Measurements from ENCODE around the gene TNFAIP8L2. TPM values are rescaled to one million over a fixed set of nuclear protein-coding genes. Genes with fewer than 3 reads are reported as not detected.
"Not testable (repeated sequence)": the region's sequence is repeated elsewhere in the genome, so short reads cannot be mapped to it uniquely, and the experiment has no call there.

Gene TNFAIP8L2
- total RNA-seq, 1 experiment from 2014 or later, result 0.14 TPM

- Histone ChIP-seq H3K4me3 (ENCODE audit: insufficient read depth, low read depth, low read length) (no peak overlapping the region), H3K36me3 (replicated peaks; ENCODE audit: control insufficient read depth, insufficient read depth, low read length) (no peaks in the 10 kb centered on the region), H3K27me3 (ENCODE audit: control insufficient read depth, insufficient read depth, low read length) (no peaks in the 10 kb centered on the region)
- no peak for DNase-seq
Measured at GRCh38 chr1:151192047-151192446, 35.6 kb downstream of the TNFAIP8L2 start.

DNA sequence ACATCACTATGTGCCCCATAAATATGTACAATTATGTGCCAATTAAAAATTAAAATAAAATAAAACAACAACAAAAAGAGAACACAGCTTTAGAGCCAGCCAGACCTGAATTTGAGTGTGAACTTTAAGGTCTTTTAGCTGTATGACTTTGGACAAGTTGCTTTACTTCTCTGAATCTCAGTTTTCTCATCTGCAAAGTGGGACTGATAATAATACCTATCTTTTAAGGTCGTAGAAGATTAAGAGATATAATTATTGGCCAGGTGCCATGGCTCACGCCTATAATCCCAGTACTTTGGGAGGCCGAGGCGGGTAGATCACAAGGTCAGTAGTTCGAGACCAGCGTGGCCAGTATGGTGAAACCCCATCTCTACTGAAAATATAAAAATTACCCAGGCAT is 36.9 kb downstream of the TNFAIP8L2 start:
- Histone ChIP-seq H3K36me3 (replicated peaks; ENCODE audit: control insufficient read depth, insufficient read depth, low read length) (no peaks in the 10 kb centered on the region), H3K4me3 (ENCODE audit: insufficient read depth, low read depth, low read length) (no peak overlapping the region), H3K27me3 (ENCODE audit: control insufficient read depth, insufficient read depth, low read length) (no peaks in the 10 kb centered on the region)
- DNase-seq, result no peak

DNA sequence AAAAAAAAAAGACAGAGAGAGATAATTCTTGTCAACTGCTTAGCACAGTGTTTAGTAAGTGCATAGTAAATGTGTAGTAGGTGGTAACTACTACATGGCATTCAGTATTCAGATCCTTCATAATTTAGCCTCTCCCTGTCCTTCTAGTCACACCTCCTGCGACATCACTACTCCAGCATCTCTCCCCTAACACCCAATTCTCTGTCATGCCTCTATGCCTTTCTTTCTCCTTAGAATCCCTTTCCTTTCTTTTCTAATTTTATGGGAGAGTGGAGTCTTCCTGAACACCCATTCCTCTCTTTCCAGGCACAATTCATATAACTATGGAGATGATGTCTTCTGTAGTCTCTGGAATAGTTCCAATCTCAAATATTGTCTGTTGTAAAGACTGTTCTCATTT is 37.4 kb downstream of the TNFAIP8L2 start:
- Histone ChIP-seq H3K36me3 (replicated peaks; ENCODE audit: control insufficient read depth, insufficient read depth, low read length) (no peaks in the 10 kb centered on the region), H3K27me3 (ENCODE audit: control insufficient read depth, insufficient read depth, low read length) (no peaks in the 10 kb centered on the region), H3K4me3 (ENCODE audit: insufficient read depth, low read depth, low read length) (no peak overlapping the region)
- DNase-seq, result no peak

- H3K27me3 ChIP-seq (ENCODE audit: control insufficient read depth, insufficient read depth, low read length); H3K36me3 ChIP-seq (replicated peaks; ENCODE audit: control insufficient read depth, insufficient read depth, low read length); DNase-seq; H3K4me3 ChIP-seq (ENCODE audit: insufficient read depth, low read depth, low read length): not testable (repeated sequence)
Measured at GRCh38 chr1:151194894-151195594, 38.6 kb downstream of the TNFAIP8L2 start.

- Histone ChIP-seq H3K4me3 (ENCODE audit: insufficient read depth, low read depth, low read length) (no peak overlapping the region), H3K27me3 (ENCODE audit: control insufficient read depth, insufficient read depth, low read length) (no peaks in the 10 kb centered on the region), H3K36me3 (replicated peaks; ENCODE audit: control insufficient read depth, insufficient read depth, low read length) (no peaks in the 10 kb centered on the region)
- peak; percentile 66 for DNase-seq
Measured at GRCh38 chr1:151196292-151196800, 39.9 kb downstream of the TNFAIP8L2 start.

- peak; percentile 35 for DNase-seq
- H3K27me3 ChIP-seq (ENCODE audit: control insufficient read depth, insufficient read depth, low read length), result no peaks in the 10 kb centered on the region
- peak overlapping the region; percentile 93 for H3K4me3 ChIP-seq (ENCODE audit: insufficient read depth, low read depth, low read length)
- H3K36me3 ChIP-seq (replicated peaks; ENCODE audit: control insufficient read depth, insufficient read depth, low read length), result peaks cover 3% of the 10 kb centered on the region
Measured at GRCh38 chr1:151197863-151198253, 41.4 kb downstream of the TNFAIP8L2 start.

DNA sequence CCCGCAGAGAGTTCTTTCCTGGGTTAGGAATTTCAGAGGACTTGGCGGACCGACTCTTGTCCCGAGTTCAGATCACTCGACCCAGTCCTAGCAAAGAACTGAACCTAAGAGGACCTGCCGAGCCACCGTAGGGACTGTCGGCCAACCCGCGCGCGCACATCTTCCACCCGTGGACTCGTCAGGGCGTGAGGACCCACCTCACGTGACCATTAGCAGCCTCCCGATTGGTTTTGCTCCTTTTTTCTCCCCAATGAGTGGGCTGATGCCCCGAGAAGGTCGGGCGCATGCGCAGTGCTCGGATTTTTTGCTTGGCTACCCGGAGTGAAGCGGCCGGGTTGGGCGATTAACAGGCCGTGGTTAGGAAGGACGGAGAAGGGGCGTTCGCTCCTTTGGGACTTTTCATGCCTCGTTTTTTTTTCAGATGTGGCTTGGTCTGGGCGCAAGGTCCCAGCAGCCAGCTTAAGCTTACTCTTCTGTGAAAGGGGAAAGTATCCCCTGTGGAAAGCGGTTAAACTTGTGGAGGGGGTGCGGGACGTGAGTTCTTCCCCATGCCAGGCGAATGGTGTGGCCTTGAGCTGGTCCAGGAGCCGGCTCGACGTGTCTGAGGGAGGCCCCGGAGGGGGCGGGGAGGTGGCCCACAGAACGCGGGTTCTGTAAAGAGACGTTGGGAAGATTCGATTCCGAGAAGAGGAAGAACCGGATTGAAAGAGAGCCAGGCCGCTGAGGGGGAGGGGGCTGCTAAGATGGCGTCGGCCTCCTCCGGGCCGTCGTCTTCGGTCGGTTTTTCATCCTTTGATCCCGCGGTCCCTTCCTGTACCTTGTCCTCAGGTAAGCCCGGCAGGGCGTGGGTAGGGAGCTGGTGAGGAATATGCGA is 42.0 kb downstream of the TNFAIP8L2 start, which contains the start of gene PIP5K1A:
TSS of gene PIP5K1A (plus strand) at position 299 of the 874 bp plus-strand sequence. CDS start at position 744, 445 bp downstream.
- H3K36me3 ChIP-seq (replicated peaks; ENCODE audit: control insufficient read depth, insufficient read depth, low read length), result peaks cover 5% of the 10 kb centered on the region
- DNase-seq, result peak; percentile 99
- H3K27me3 ChIP-seq (ENCODE audit: control insufficient read depth, insufficient read depth, low read length), result no peaks in the 10 kb centered on the region
- H3K4me3 ChIP-seq (ENCODE audit: insufficient read depth, low read depth, low read length), result peak within 1 kb of the TSS; percentile 93

- peak; percentile 38 for DNase-seq
- Histone ChIP-seq H3K4me3 (ENCODE audit: insufficient read depth, low read depth, low read length) (peak overlapping the region; percentile 93), H3K27me3 (ENCODE audit: control insufficient read depth, insufficient read depth, low read length) (no peaks in the 10 kb centered on the region), H3K36me3 (replicated peaks; ENCODE audit: control insufficient read depth, insufficient read depth, low read length) (peaks cover 5% of the 10 kb centered on the region)
Measured at GRCh38 chr1:151199873-151200581, 43.6 kb downstream of the TNFAIP8L2 start.

- H3K36me3 ChIP-seq (replicated peaks; ENCODE audit: control insufficient read depth, insufficient read depth, low read length); H3K4me3 ChIP-seq (ENCODE audit: insufficient read depth, low read depth, low read length); H3K27me3 ChIP-seq (ENCODE audit: control insufficient read depth, insufficient read depth, low read length); DNase-seq: not testable (repeated sequence)
Measured at GRCh38 chr1:151205381-151205965, 49.0 kb downstream of the TNFAIP8L2 start.

Other genes with a start within 250 kb of the TNFAIP8L2 start
- gene SETDB1, start 230.3 kb upstream of the TNFAIP8L2 start, total RNA-seq (2014; rRNA removed; shearing (Covaris generic)), result 67.9 and 74.9 TPM in 2 replicates
- 248 and 297 TPM in 2 replicates for gene CERS2, start 181.8 kb upstream of the TNFAIP8L2 start, total RNA-seq (2014; rRNA removed; shearing (Covaris generic))
- gene ANXA9, start 174.4 kb upstream of the TNFAIP8L2 start, total RNA-seq (2014; rRNA removed; shearing (Covaris generic)), result 0.62 and 1.6 TPM in 2 replicates
- 12.6 and 18.4 TPM in 2 replicates for gene MINDY1, start 149.7 kb upstream of the TNFAIP8L2 start, total RNA-seq (2014; rRNA removed; shearing (Covaris generic))
- gene PRUNE1, start 148.2 kb upstream of the TNFAIP8L2 start, total RNA-seq (2014; rRNA removed; shearing (Covaris generic)), result 33.5 and 36.3 TPM in 2 replicates
- gene BNIPL, start 120.1 kb upstream of the TNFAIP8L2 start, total RNA-seq (2014; rRNA removed; shearing (Covaris generic)), result 0.48 and 0.96 TPM in 2 replicates
- gene C1orf56, start 108.9 kb upstream of the TNFAIP8L2 start, total RNA-seq (2014; rRNA removed; shearing (Covaris generic)), result 4.7 and 5.9 TPM in 2 replicates
- gene CDC42SE1, start 97.0 kb upstream of the TNFAIP8L2 start, total RNA-seq (2014; rRNA removed; shearing (Covaris generic)), result 72.1 and 78.6 TPM in 2 replicates
- gene MLLT11, start 96.3 kb upstream of the TNFAIP8L2 start, total RNA-seq (2014; rRNA removed; shearing (Covaris generic)), result 37.2 and 45.9 TPM in 2 replicates
- gene GABPB2, start 85.9 kb upstream of the TNFAIP8L2 start, total RNA-seq (2014; rRNA removed; shearing (Covaris generic)), result 4.0 and 5.8 TPM in 2 replicates
- 6.1 and 8.0 TPM in 2 replicates for gene SEMA6C, start 10.0 kb upstream of the TNFAIP8L2 start, total RNA-seq (2014; rRNA removed; shearing (Covaris generic))
- 20.0 and 22.5 TPM in 2 replicates for gene LYSMD1, start 9.3 kb downstream of the TNFAIP8L2 start, total RNA-seq (2014; rRNA removed; shearing (Covaris generic))
- 76.1 and 78.8 TPM in 2 replicates for gene SCNM1, start 9.5 kb downstream of the TNFAIP8L2 start, total RNA-seq (2014; rRNA removed; shearing (Covaris generic))
- 0.80 TPM in 1 of 2 replicates, not detected in the other for gene TMOD4, start 19.3 kb downstream of the TNFAIP8L2 start, total RNA-seq (2014; rRNA removed; shearing (Covaris generic))
- gene VPS72, start 33.5 kb downstream of the TNFAIP8L2 start, total RNA-seq (2014; rRNA removed; shearing (Covaris generic)), result 167 and 180 TPM in 2 replicates
- gene PIP5K1A, start 41.9 kb downstream of the TNFAIP8L2 start, total RNA-seq (2014; rRNA removed; shearing (Covaris generic)), result 79.7 and 86.6 TPM in 2 replicates
- 373 and 381 TPM in 2 replicates for gene PSMD4, start 98.1 kb downstream of the TNFAIP8L2 start, total RNA-seq (2014; rRNA removed; shearing (Covaris generic))
- 81.3 and 103 TPM in 2 replicates for gene ZNF687, start 125.7 kb downstream of the TNFAIP8L2 start, total RNA-seq (2014; rRNA removed; shearing (Covaris generic))
- gene PI4KB, start 170.8 kb downstream of the TNFAIP8L2 start, total RNA-seq (2014; rRNA removed; shearing (Covaris generic)), result 33.4 and 36.2 TPM in 2 replicates
- gene RFX5, start 190.6 kb downstream of the TNFAIP8L2 start, total RNA-seq (2014; rRNA removed; shearing (Covaris generic)), result 73.1 and 74.9 TPM in 2 replicates
- gene SELENBP1, start 216.1 kb downstream of the TNFAIP8L2 start, total RNA-seq (2014; rRNA removed; shearing (Covaris generic)), result 36.9 and 41.9 TPM in 2 replicates
- gene PSMB4, start 242.9 kb downstream of the TNFAIP8L2 start, total RNA-seq (2014; rRNA removed; shearing (Covaris generic)), result 889 and 932 TPM in 2 replicates